PC-3 (cell line): Measurements from ENCODE around the gene DKK3. TPM values are rescaled to one million over a fixed set of nuclear protein-coding genes. Genes with fewer than 3 reads are reported as not detected.

Experiments
- ATAC-seq: fragments of 200-7000 bp; cut with Tn5 transposase; 2 replicates; pipeline ENCODE4 v1.9.1; 2020; ENCODE audit warnings: mild to moderate bottlenecking, moderate library complexity
- BruUV-seq: library from RNA; stranded (reverse); fragments of 400-500 nt; replicated peaks from 2 replicates; lab custom pipeline; 2021; lab: Mats Ljungman, UMichigan
- CTCF ChIA-PET: fragments of 300-600 bp; sonication (Branson Sonifier 250); formaldehyde crosslinking; loops from one replicate; lab custom pipeline; 2022; ENCODE audit warnings: antibody characterized with exemption; lab: Charles Lee
- POLR2A ChIA-PET: fragments of 300-600 bp; sonication (Branson Sonifier 250); formaldehyde crosslinking; loops from one replicate; lab custom pipeline; 2022; ENCODE audit warnings: antibody characterized with exemption; ENCODE audit not compliant: unreplicated experiment; lab: Charles Lee
- DNase-seq: peaks from one replicate; pipeline ENCODE4 v3.0.0-alpha.2; 2015
- H2AFZ ChIP-seq: fragments of 300-600 bp; sonication (generic); 2 replicates; pipeline ENCODE4 v1.6.0; 2016; ENCODE audit warnings: antibody characterized with exemption, low read length
- H3F3A ChIP-seq: fragments of 300-600 bp; sonication (generic); one replicate; pipeline ENCODE4 v1.6.0; 2017; ENCODE audit warnings: antibody characterized with exemption, low read length, control low read depth, mild to moderate bottlenecking; ENCODE audit not compliant: unreplicated experiment
- H3K27ac ChIP-seq: fragments of 300-600 bp; sonication (generic); 2 replicates; pipeline ENCODE4 v1.5.1; 2016; ENCODE audit warnings: mild to moderate bottlenecking, low read length
- H3K27me3 ChIP-seq: fragments of 300-600 bp; sonication (generic); 2 replicates; pipeline ENCODE4 v1.6.1; 2016; ENCODE audit warnings: low read length, mixed read lengths
- H3K36me3 ChIP-seq: fragments of 300-600 bp; sonication (generic); 2 replicates; pipeline ENCODE4 v1.6.1; 2016; ENCODE audit warnings: low read depth, mixed run types, low read length, mixed read lengths
- H3K4me1 ChIP-seq: fragments of 300-600 bp; sonication (generic); 2 replicates; pipeline ENCODE4 v1.5.1; 2016; ENCODE audit warnings: low read length; ENCODE audit not compliant: insufficient read depth
- H3K4me2 ChIP-seq: fragments of 300-600 bp; sonication (generic); 2 replicates; pipeline ENCODE4 v1.6.0; 2016; ENCODE audit warnings: low read length
- H3K4me3 ChIP-seq: fragments of 300-600 bp; sonication (generic); 2 replicates; pipeline ENCODE4 v1.5.1; 2016; ENCODE audit warnings: mild to moderate bottlenecking, low read length, mixed read lengths
- H3K79me2 ChIP-seq: fragments of 300-600 bp; sonication (generic); 2 replicates; pipeline ENCODE4 v1.6.1; 2017; ENCODE audit warnings: low read length, mixed read lengths
- H3K9ac ChIP-seq: fragments of 300-600 bp; sonication (generic); 2 replicates; pipeline ENCODE4 v1.6.0; 2016; ENCODE audit warnings: mild to moderate bottlenecking, low read length
- H3K9me2 ChIP-seq: fragments of 300-600 bp; sonication (generic); replicated peaks from 2 replicates; pipeline ENCODE4 v1.6.1; 2016; ENCODE audit warnings: mixed run types, low read length, mixed read lengths
- H3K9me3 ChIP-seq: fragments of 300-600 bp; sonication (generic); 2 replicates; pipeline ENCODE4 v1.6.1; 2016; ENCODE audit warnings: low read length, mixed read lengths
- H4K20me1 ChIP-seq: fragments of 300-600 bp; sonication (generic); 2 replicates; pipeline ENCODE4 v1.6.1; 2016; ENCODE audit warnings: low read length, mixed read lengths
- EZH2 ChIP-seq: fragments of 300-600 bp; sonication (generic); IDR thresholded peaks from one replicate; pipeline ENCODE4 v1.6.1; 2017; ENCODE audit warnings: antibody characterized with exemption, mild to moderate bottlenecking, low read length; ENCODE audit not compliant: unreplicated experiment
- EZH2phosphoT487 ChIP-seq: fragments of 300-600 bp; sonication (generic); IDR thresholded peaks from 2 replicates; pipeline ENCODE4 v1.6.1; 2018; ENCODE audit warnings: mild to moderate bottlenecking, antibody characterized with exemption, low read length, borderline replicate concordance
- intact Hi-C: fragments of 100-400 bp; cut with micrococcal nuclease; formaldehyde crosslinking; loops from 2 replicates; pipeline ENCODE4 v1.9.0; 2023
- total RNA-seq: library from RNA; depleted of rRNA; stranded (reverse); fragments of >200 nt; gene quantifications from 2 replicates; pipeline ENCODE4 v1.2.3, GENCODE V29; 2014
- TF ChIP-seq, protein P1 (sequence below): fragments of 300-600 bp; sonication (generic); conservative IDR thresholded peaks from 2 replicates; pipeline ENCODE4 v1.5.1; 2017; ENCODE audit warnings: antibody characterized with exemption, low read depth, mild to moderate bottlenecking, low read length

The DKK3 gene
- total RNA-seq, 1 experiment from 2014 or later = 0.07 TPM

DNA sequence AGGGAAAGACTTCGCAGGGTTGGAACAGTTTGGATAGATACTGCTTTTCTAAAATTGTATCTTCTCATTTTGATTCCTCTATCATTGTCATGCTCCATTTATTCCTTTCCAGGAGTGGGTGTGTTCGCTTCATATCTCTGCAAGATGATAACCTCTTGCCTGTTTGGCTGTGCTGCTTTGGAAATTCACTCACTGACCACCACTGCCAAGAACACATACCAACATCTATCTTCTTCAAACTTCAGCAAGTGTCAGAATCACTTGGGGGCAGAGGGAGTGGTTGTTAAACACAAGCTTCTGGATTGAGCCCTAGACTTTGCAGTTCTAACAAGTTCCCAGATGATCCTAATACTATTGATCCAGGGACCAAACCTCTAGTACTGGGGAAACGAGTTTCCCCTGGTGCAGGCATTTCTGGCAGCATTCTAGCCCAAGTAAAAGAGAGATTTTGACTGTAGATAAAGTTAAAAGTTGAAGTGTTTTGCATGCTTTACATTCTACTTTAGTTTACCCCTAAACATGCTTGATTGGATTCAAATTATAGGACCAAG, 11.5 kb upstream of the DKK3 start:
- no peaks in the 10 kb centered on the region for H3K4me1 ChIP-seq
- no peaks in the 10 kb centered on the region for H3K79me2 ChIP-seq
- CTCF ChIA-PET = no interaction called here
- H2AFZ ChIP-seq = no peak overlapping the region
- no peaks in the 10 kb centered on the region for H3F3A ChIP-seq
- TF ChIP-seq EZH2 (no peak), EZH2phosphoT487 (no peak)
- TF ChIP-seq, protein P1, sequence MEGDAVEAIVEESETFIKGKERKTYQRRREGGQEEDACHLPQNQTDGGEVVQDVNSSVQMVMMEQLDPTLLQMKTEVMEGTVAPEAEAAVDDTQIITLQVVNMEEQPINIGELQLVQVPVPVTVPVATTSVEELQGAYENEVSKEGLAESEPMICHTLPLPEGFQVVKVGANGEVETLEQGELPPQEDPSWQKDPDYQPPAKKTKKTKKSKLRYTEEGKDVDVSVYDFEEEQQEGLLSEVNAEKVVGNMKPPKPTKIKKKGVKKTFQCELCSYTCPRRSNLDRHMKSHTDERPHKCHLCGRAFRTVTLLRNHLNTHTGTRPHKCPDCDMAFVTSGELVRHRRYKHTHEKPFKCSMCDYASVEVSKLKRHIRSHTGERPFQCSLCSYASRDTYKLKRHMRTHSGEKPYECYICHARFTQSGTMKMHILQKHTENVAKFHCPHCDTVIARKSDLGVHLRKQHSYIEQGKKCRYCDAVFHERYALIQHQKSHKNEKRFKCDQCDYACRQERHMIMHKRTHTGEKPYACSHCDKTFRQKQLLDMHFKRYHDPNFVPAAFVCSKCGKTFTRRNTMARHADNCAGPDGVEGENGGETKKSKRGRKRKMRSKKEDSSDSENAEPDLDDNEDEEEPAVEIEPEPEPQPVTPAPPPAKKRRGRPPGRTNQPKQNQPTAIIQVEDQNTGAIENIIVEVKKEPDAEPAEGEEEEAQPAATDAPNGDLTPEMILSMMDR = no peak
- intact Hi-C loops = no loop called here
- no peaks in the 10 kb centered on the region for H3K36me3 ChIP-seq
- no peak overlapping the region for H3K4me3 ChIP-seq
- ATAC-seq (no peak), DNase-seq (no peak)
- POLR2A ChIA-PET = no interaction called here
- no peaks in the 10 kb centered on the region for H4K20me1 ChIP-seq
- no peak overlapping the region for H3K27ac ChIP-seq
- H3K27me3 ChIP-seq = no peaks in the 10 kb centered on the region
- no peak overlapping the region for H3K4me2 ChIP-seq
- BruUV-seq = no TSS peak
- H3K9ac ChIP-seq = no peak overlapping the region
- no peaks in the 10 kb centered on the region for H3K9me2 ChIP-seq
- H3K9me3 ChIP-seq = 0 out of 2 replicates have a peak, but pooled peaks cover 8% of the 10 kb centered on the region

DNA sequence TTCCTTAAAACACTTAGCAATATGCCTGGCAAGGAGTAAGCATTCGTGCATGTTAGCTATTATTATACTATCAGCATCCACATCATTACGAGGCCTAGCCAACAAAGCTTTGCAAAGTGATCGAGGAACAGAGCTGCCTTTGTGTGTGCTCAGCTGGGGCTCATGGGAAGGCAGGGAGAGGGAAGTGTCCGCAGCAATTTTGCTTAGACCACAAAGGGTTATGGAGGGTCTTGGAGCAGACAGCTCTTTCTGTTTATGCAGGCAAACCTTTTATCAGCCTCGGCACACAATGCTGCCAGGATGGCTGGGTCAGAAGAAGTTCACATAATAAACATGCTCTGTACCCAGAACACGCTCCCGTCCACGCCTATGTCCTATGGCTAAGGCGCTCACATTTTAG, 10.9 kb upstream of the DKK3 start:
- no TSS peak for BruUV-seq
- intact Hi-C loops = no loop called here
- H4K20me1 ChIP-seq = no peaks in the 10 kb centered on the region
- H3K79me2 ChIP-seq = no peaks in the 10 kb centered on the region
- H3K9me3 ChIP-seq = 0 out of 2 replicates have a peak, but pooled peaks cover 2% of the 10 kb centered on the region
- TF ChIP-seq EZH2 (no peak), EZH2phosphoT487 (no peak)
- TF ChIP-seq, protein P1 = no peak
- H3K36me3 ChIP-seq = no peaks in the 10 kb centered on the region
- no peaks in the 10 kb centered on the region for H3K27me3 ChIP-seq
- H3K9me2 ChIP-seq = no peaks in the 10 kb centered on the region
- ChIA-PET POLR2A (no interaction called here), CTCF (no interaction called here)
- no peak overlapping the region for H2AFZ ChIP-seq
- no peak overlapping the region for H3K9ac ChIP-seq
- H3K4me2 ChIP-seq = no peak overlapping the region
- DNase-seq = no peak
- H3K4me3 ChIP-seq = no peak overlapping the region
- no peaks in the 10 kb centered on the region for H3F3A ChIP-seq
- H3K4me1 ChIP-seq = no peaks in the 10 kb centered on the region
- ATAC-seq = no peak
- no peak overlapping the region for H3K27ac ChIP-seq

DNA sequence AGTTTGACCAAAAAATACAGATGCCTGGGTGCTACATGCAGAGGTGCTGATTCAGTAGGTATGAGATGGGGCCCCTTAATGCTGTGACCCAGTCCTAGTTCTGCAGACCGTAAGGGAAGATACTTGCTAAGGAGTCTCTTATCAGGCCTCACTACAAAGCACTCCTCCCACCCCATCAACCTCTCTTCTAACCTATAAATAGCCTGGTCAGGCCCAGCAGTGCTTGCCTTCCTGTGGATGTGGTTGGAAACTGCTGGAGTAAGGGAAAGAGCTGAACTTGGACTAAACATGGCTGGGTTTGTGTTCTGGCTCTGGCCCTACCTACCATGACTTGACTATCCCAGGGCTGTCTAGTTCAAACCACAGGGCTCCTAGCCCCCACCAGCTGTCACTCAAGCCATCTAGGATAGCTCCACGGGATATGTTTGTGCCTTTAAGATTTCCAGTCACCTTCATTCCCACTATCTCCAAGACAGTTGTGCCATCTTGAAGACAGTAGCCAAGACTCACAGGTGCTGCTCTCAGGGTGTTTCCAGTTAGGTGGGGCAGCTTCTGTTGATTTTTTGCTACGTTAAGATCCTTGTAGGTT, 9.5 kb upstream of the DKK3 start:
- Histone ChIP-seq H3K4me3 (no peak overlapping the region), H3K27ac (no peak overlapping the region), H3K9me3 (no peaks in the 10 kb centered on the region), H3K4me1 (no peaks in the 10 kb centered on the region), H4K20me1 (no peaks in the 10 kb centered on the region), H3K36me3 (no peaks in the 10 kb centered on the region), H3K79me2 (no peaks in the 10 kb centered on the region), H3F3A (no peaks in the 10 kb centered on the region), H3K27me3 (no peaks in the 10 kb centered on the region), H2AFZ (no peak overlapping the region), H3K9ac (no peak overlapping the region), H3K9me2 (no peaks in the 10 kb centered on the region), H3K4me2 (no peak overlapping the region)
- BruUV-seq = no TSS peak
- TF ChIP-seq EZH2 = no peak
- TF ChIP-seq, protein P1 = no peak
- no peak for TF ChIP-seq EZH2phosphoT487
- CTCF ChIA-PET = no interaction called here
- POLR2A ChIA-PET = interaction anchor here (0.6 kb wide), 1 partner anchor 69 kb away, joined by 5 read pairs; no protein-coding TSS in a partner anchor
- DNase-seq (no peak), ATAC-seq (no peak)
- intact Hi-C loops = no loop called here
